K562 (cell line): ENCODE measurements around the gene OPA1. TPM values are rescaled to one million over a fixed set of nuclear protein-coding genes. Genes with fewer than 3 reads are reported as not detected.
A peak's percentile ranks its signal among the peaks of the same experiment; 100 is the strongest.

Experiments used
- ATF7 ChIP-seq: fragments of 450-650 bp; IDR thresholded peaks from 2 replicates; pipeline ENCODE4 v1.7.1; 2014; ENCODE audit warnings: mild to moderate bottlenecking, moderate library complexity
- CSDE1 ChIP-seq, 2 experiments: fragments of 450-650 bp; IDR thresholded peaks; 2 replicates each; pipeline ENCODE4 v1.6.1; 2016; ENCODE audit warnings: mild to moderate bottlenecking in 1 of 2
- CTBP1 ChIP-seq: fragments of 450-650 bp; IDR thresholded peaks from 2 replicates; pipeline ENCODE4 v1.6.1; 2016; ENCODE audit warnings: borderline replicate concordance
- CTCF ChIP-seq, 3 experiments: IDR thresholded peaks in 2 of 3; conservative IDR thresholded peaks in 1 of 3; 2 replicates each; pipeline ENCODE4 v1.5.1; 2011 to 2012; ENCODE audit warnings: low read length in 3 of 3, mild to moderate bottlenecking in 3 of 3, control low read depth in 2 of 3, improper control_type of control experiment in 1 of 3, inconsistent platforms in 1 of 3, low read depth in 1 of 3, mixed read lengths in 1 of 3, moderate library complexity in 1 of 3; ENCODE audit not compliant: insufficient read depth in 2 of 3
- ETV1 ChIP-seq: fragments of 450-650 bp; conservative IDR thresholded peaks from 2 replicates; pipeline ENCODE4 v1.6.1; 2016; ENCODE audit warnings: missing genetic modification characterization, control low read depth, low read depth, missing compliant biosample characterization
- MTF1 ChIP-seq: fragments of 250-450 bp; sonication (Bioruptor Pico); IDR thresholded peaks from 2 replicates; pipeline ENCODE4 v1.9.0; 2021; ENCODE audit warnings: moderate library complexity, mild to moderate bottlenecking, inconsistent platforms, borderline replicate concordance
- NFE2 ChIP-seq: IDR thresholded peaks from 2 replicates; pipeline ENCODE4 v1.6.1; 2014; ENCODE audit warnings: antibody characterized with exemption, low read depth
- RAD21 ChIP-seq, 2 experiments: fragments of 250-450 bp in 1 of 2; fragments of 450-650 bp in 1 of 2; sonication (Bioruptor Pico) in 1 of 2; formaldehyde crosslinking in 1 of 2; IDR thresholded peaks in 1 of 2; conservative IDR thresholded peaks in 1 of 2; 2 replicates each; pipeline versions ENCODE4 v1.4.0 to v1.8.0; 2020 to 2022; ENCODE audit warnings: mild to moderate bottlenecking in 2 of 2, moderate library complexity in 1 of 2
- RCOR1 ChIP-seq, 2 experiments: IDR thresholded peaks; 2 replicates each; pipeline ENCODE4 v1.6.1; 2012; ENCODE audit warnings: low read depth in 2 of 2, low read length in 2 of 2, borderline replicate concordance in 1 of 2, improper control_type of control experiment in 1 of 2
- SMARCE1 ChIP-seq: fragments of 450-650 bp; IDR thresholded peaks from 2 replicates; pipeline ENCODE4 v1.7.1; 2016; ENCODE audit warnings: mild to moderate bottlenecking
- TAF1 ChIP-seq: IDR thresholded peaks from 2 replicates; pipeline ENCODE4 v1.6.1; 2011; ENCODE audit warnings: mild to moderate bottlenecking, low read length, moderate library complexity; ENCODE audit not compliant: insufficient read depth, control insufficient read depth, severe bottlenecking; ENCODE audit errors: extremely low read depth
- TEAD4 ChIP-seq, 2 experiments: sonication (generic) in 1 of 2; formaldehyde crosslinking in 1 of 2; IDR thresholded peaks; 2 replicates each; pipeline versions ENCODE4 v1.6.1 to v1.8.0; 2012 to 2022; ENCODE audit warnings: borderline replicate concordance in 1 of 2, inconsistent platforms in 1 of 2, low read length in 1 of 2, mild to moderate bottlenecking in 1 of 2, missing genetic modification reagents in 1 of 2
- ZNF146 ChIP-seq: IDR thresholded peaks from one replicate; pipeline ENCODE4 v1.6.1; 2018; ENCODE audit warnings: missing compliant biosample characterization; ENCODE audit not compliant: unreplicated experiment
- ZNF589 ChIP-seq: fragments of 200-800 bp; sonication (Bioruptor generic); IDR thresholded peaks from 2 replicates; pipeline ENCODE4 v1.6.1; 2016; ENCODE audit warnings: low read depth, missing genetic modification characterization, missing compliant biosample characterization
- polyA plus RNA-seq, 8 experiments: library from polyadenylated mRNA; depleted of rRNA in 4 of 8; stranded (reverse) in 5 of 8; unstranded in 3 of 8; fragments of >200 nt; fragmentation: Nextera tagmentation in 2 of 8; fragmentation: Illumina TruSeq in 1 of 8; extraction: Ambion mirVana in 2 of 8; extraction: Trizol in 1 of 8; gene quantifications; 2 replicates each; pipeline versions ENCODE4 v1.2.1 to v1.2.3, GENCODE V29; 2011 to 2014; ENCODE audit warnings: inconsistent platforms in 1 of 8, missing spikeins in 1 of 8
- total RNA-seq, 7 experiments: library from RNA; depleted of rRNA in 6 of 7; stranded (reverse); fragments of >200 nt in 6 of 7; fragmentation: Illumina TruSeq in 2 of 7; extraction: Trizol in 2 of 7; gene quantifications; 2 replicates each; pipeline versions ENCODE4 v1.2.1 to v1.2.3, GENCODE V29; 2011 to 2021; ENCODE audit warnings: low replicate concordance in 1 of 7
- TF ChIP-seq, protein P1 (sequence below): IDR thresholded peaks from 2 replicates; pipeline ENCODE4 v1.6.1; 2012; ENCODE audit warnings: low read depth, low read length, improper control_type of control experiment, borderline replicate concordance
- TF ChIP-seq, protein P2 (sequence below): fragments of 200-400 bp; formaldehyde crosslinking; IDR thresholded peaks from 2 replicates; pipeline ENCODE4 v1.6.1; 2017; ENCODE audit warnings: mild to moderate bottlenecking, low read depth, low read length, moderate library complexity
- TF ChIP-seq, protein P3 (sequence below), 2 experiments: IDR thresholded peaks; 2 replicates each; pipeline ENCODE4 v1.6.1; 2012; ENCODE audit warnings: improper control_type of control experiment in 2 of 2, low read depth in 2 of 2, low read length in 2 of 2, borderline replicate concordance in 1 of 2

Gene OPA1
- total and polyA plus RNA-seq, 9 of the 15 experiments (the other 6 are each of a cell fraction or from before 2014, with no cell fraction given): 19.7 to 127 (median 94.7) TPM

DNA sequence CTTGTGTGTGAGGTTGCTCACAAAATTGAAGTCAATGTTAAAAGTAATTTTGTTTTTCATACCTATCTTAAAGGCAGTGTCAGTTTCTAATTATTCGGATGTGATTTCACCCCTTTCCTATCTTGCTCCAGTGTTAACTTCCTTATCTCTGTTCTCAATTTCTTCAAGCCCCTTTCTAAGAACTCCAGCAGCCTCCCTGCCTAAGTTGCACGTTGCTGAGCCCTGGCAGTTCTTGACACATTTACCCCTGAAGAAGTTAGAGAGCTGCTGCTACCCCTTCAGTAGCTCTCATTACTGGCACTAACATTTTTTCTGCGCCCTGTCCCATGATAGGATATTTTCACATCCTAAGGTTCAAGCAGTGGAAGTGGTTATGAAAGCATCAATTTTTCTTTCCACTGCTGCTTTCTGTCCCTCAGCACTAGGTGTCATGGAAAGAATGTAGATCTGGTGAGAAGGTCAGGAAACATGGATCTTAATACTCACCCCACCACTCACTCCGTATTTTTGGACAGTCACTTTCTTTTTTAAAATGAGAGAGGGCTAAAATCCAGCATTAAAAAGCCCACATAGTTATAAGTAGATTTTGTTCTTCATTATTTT, 62.9 kb downstream of the OPA1 start (continued):
- TF ChIP-seq CTBP1: peak; percentile 61
- no peak for TF ChIP-seq NFE2
- TF ChIP-seq, protein P1, sequence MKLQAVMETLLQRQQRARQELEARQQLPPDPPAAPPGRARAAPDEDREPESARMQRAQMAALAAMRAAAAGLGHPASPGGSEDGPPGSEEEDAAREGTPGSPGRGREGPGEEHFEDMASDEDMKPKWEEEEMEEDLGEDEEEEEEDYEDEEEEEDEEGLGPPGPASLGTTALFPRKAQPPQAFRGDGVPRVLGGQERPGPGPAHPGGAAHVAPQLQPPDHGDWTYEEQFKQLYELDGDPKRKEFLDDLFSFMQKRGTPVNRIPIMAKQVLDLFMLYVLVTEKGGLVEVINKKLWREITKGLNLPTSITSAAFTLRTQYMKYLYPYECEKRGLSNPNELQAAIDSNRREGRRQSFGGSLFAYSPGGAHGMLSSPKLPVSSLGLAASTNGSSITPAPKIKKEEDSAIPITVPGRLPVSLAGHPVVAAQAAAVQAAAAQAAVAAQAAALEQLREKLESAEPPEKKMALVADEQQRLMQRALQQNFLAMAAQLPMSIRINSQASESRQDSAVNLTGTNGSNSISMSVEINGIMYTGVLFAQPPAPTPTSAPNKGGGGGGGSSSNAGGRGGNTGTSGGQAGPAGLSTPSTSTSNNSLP: 0 out of 2 replicates have a peak, but pooled peaks have one; percentile 19
- TF ChIP-seq TAF1: no peak
- peak; percentile 39 to 47; a peak in 3 of 4 replicates for TF ChIP-seq RAD21 (CRISPR knock-in tag; conservative IDR thresholded peaks at IDR 0.05 in 1 of 2, IDR thresholded peaks at IDR 0.05 in 1 of 2)
- 0 out of 2 replicates have a peak, but pooled peaks have one; percentile 21 for TF ChIP-seq ZNF589 (CRISPR knock-in tag)
- no peak for TF ChIP-seq ATF7
- TF ChIP-seq, protein P2, sequence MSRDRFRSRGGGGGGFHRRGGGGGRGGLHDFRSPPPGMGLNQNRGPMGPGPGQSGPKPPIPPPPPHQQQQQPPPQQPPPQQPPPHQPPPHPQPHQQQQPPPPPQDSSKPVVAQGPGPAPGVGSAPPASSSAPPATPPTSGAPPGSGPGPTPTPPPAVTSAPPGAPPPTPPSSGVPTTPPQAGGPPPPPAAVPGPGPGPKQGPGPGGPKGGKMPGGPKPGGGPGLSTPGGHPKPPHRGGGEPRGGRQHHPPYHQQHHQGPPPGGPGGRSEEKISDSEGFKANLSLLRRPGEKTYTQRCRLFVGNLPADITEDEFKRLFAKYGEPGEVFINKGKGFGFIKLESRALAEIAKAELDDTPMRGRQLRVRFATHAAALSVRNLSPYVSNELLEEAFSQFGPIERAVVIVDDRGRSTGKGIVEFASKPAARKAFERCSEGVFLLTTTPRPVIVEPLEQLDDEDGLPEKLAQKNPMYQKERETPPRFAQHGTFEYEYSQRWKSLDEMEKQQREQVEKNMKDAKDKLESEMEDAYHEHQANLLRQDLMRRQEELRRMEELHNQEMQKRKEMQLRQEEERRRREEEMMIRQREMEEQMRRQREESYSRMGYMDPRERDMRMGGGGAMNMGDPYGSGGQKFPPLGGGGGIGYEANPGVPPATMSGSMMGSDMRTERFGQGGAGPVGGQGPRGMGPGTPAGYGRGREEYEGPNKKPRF: no peak
- 0 out of 4 replicates have a peak, but pooled peaks of 1 of the 2 experiments have one; percentile 32 for TF ChIP-seq CSDE1 (IDR thresholded peaks at IDR 0.05)
- peak in 1 of 2 experiments; percentile 40; a peak in 2 of 4 replicates for TF ChIP-seq RCOR1 (IDR thresholded peaks at IDR 0.05; ENCODE audit: borderline replicate concordance in 1 of 2, low read depth in 2 of 2, low read length in 2 of 2)
- no peak for TF ChIP-seq MTF1 (CRISPR knock-in tag)
- TF ChIP-seq ETV1 (tag): 0 out of 2 replicates have a peak, but pooled peaks have one; percentile 23
- TF ChIP-seq ZNF146 (CRISPR knock-in tag): no peak
- peak in 1 of 3 experiments; percentile 46; a peak in 2 of 6 replicates for TF ChIP-seq CTCF (IDR thresholded peaks at IDR 0.05 in 2 of 3, conservative IDR thresholded peaks at IDR 0.05 in 1 of 3; ENCODE audit: insufficient read depth in 2 of 3, low read depth in 1 of 3, low read length in 3 of 3)
- TF ChIP-seq, protein P3, sequence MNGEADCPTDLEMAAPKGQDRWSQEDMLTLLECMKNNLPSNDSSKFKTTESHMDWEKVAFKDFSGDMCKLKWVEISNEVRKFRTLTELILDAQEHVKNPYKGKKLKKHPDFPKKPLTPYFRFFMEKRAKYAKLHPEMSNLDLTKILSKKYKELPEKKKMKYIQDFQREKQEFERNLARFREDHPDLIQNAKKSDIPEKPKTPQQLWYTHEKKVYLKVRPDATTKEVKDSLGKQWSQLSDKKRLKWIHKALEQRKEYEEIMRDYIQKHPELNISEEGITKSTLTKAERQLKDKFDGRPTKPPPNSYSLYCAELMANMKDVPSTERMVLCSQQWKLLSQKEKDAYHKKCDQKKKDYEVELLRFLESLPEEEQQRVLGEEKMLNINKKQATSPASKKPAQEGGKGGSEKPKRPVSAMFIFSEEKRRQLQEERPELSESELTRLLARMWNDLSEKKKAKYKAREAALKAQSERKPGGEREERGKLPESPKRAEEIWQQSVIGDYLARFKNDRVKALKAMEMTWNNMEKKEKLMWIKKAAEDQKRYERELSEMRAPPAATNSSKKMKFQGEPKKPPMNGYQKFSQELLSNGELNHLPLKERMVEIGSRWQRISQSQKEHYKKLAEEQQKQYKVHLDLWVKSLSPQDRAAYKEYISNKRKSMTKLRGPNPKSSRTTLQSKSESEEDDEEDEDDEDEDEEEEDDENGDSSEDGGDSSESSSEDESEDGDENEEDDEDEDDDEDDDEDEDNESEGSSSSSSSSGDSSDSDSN (IDR thresholded peaks at IDR 0.05; ENCODE audit: borderline replicate concordance in 1 of 2, low read depth in 2 of 2, low read length in 2 of 2): no peak
- peak; percentile 26; the same call in 1 of the 2 replicates for TF ChIP-seq TEAD4 (IDR thresholded peaks at IDR 0.05; ENCODE audit: low read length)
- TF ChIP-seq TEAD4 (CRISPR knock-in tag; IDR thresholded peaks at IDR 0.05; ENCODE audit: borderline replicate concordance): no peak
- 0 out of 2 replicates have a peak, but pooled peaks have one; percentile 29 for TF ChIP-seq SMARCE1
